Peyer's patch (tissue), 4 donors: ENCODE measurements around the gene CHADL.

Experiments
- CTCF ChIP-seq, 6 experiments: fragments of 450-650 bp in 4 of 6; fragments of 200-600 bp in 2 of 6; sonication (generic) in 1 of 6; IDR thresholded peaks; one replicate each; pipeline ENCODE4 v1.5.1; 2017 to 2019; ENCODE audit warnings: antibody characterized with exemption in 6 of 6, mild to moderate bottlenecking in 3 of 6, moderate library complexity in 1 of 6
- POLR2A ChIP-seq, 2 donors: fragments of 450-650 bp; IDR thresholded peaks; one replicate each; pipeline ENCODE4 v1.5.1; 2017; ENCODE audit warnings: antibody characterized with exemption in 2 of 2, mild to moderate bottlenecking in 2 of 2, moderate library complexity in 2 of 2

GRCh38 chr22:41288245-41288946, 47.7 kb upstream of the CHADL start:
- no peak for TF ChIP-seq POLR2A (IDR thresholded peaks at IDR 0.05)
- TF ChIP-seq CTCF (IDR thresholded peaks at IDR 0.05): no peak
